Endodermal cell (in vitro differentiated cells): ENCODE data around the gene CYP46A1. TPM values are rescaled to one million over a fixed set of nuclear protein-coding genes. Genes with fewer than 3 reads are reported as not detected.

ENCODE experiments used
- DNase-seq: peaks from one replicate; pipeline ENCODE4 v3.0.0-alpha.2; 2017
- H3K27ac ChIP-seq: 2 replicates; pipeline ENCODE4 v1.5.1; 2013; ENCODE audit warnings: mild to moderate bottlenecking, low read depth, low read length, moderate library complexity
- H3K27me3 ChIP-seq: 2 replicates; pipeline ENCODE4 v1.6.1; 2013; ENCODE audit warnings: mild to moderate bottlenecking, low read length, moderate library complexity; ENCODE audit not compliant: insufficient read depth, control insufficient read depth, poor library complexity, severe bottlenecking
- H3K36me3 ChIP-seq: 2 replicates; pipeline ENCODE4 v1.7.0; 2013; ENCODE audit warnings: mild to moderate bottlenecking, low read length, moderate library complexity; ENCODE audit not compliant: control insufficient read depth, insufficient read depth
- H3K4me1 ChIP-seq: one replicate; pipeline ENCODE4 v1.7.0; 2013; ENCODE audit warnings: low read length; ENCODE audit not compliant: control insufficient read depth, insufficient read depth
- H3K4me3 ChIP-seq: 2 replicates; pipeline ENCODE4 v1.5.1; 2013; ENCODE audit warnings: mild to moderate bottlenecking, low read length, moderate library complexity
- H3K9ac ChIP-seq: 2 replicates; pipeline ENCODE4 v1.6.1; 2013; ENCODE audit warnings: mild to moderate bottlenecking, low read length, moderate library complexity; ENCODE audit not compliant: poor library complexity, severe bottlenecking; ENCODE audit errors: extremely low read depth
- H3K9me3 ChIP-seq: 2 replicates; pipeline ENCODE4 v1.6.1; 2013; ENCODE audit warnings: mild to moderate bottlenecking, low read length, moderate library complexity; ENCODE audit not compliant: control insufficient read depth
- H3K27ac Mint-ChIP-seq: 2 replicates; pipeline ENCODE4 v1.8.0; 2020; ENCODE audit warnings: mixed read lengths
- H3K27me3 Mint-ChIP-seq: 2 replicates; pipeline ENCODE4 v1.8.0; 2021; ENCODE audit warnings: mild to moderate bottlenecking, mixed read lengths; ENCODE audit not compliant: insufficient read depth
- H3K36me3 Mint-ChIP-seq: 2 replicates; pipeline ENCODE4 v1.8.0; 2020; ENCODE audit warnings: low read depth, mixed read lengths
- H3K4me1 Mint-ChIP-seq: 2 replicates; pipeline ENCODE4 v1.8.0; 2020; ENCODE audit warnings: mixed read lengths
- H3K4me3 Mint-ChIP-seq: 2 replicates; pipeline ENCODE4 v1.8.0; 2020; ENCODE audit warnings: mild to moderate bottlenecking, moderate library complexity, mixed read lengths
- H3K9me3 Mint-ChIP-seq: 2 replicates; pipeline ENCODE4 v1.8.0; 2020; ENCODE audit warnings: mild to moderate bottlenecking, mixed read lengths
- CTCF ChIP-seq: fragments of 200-600 bp; sonication (generic); conservative IDR thresholded peaks from 2 replicates; pipeline ENCODE4 v1.5.0; 2021; ENCODE audit warnings: antibody characterized with exemption, mild to moderate bottlenecking
- WGBS, 2 experiments: methylation state at CpG; one replicate each; pipeline versions ENCODE4 v1.1.5 to v1.1.7; 2013; ENCODE audit warnings: missing lambda C conversion rate in 2 of 2, mixed read lengths in 1 of 2; ENCODE audit not compliant: insufficient coverage in 1 of 2, insufficient read length in 1 of 2; 5-methylcytosine and 5-hydroxymethylcytosine counted together
- total RNA-seq, 2 donors: library from RNA; stranded (reverse); fragmentation: NEBNext Ultra II Directional in 1 of 2; extraction: Animal tissue kit (Norgen Biotek cat#: 25700) in 1 of 2; gene quantifications; 2 replicates in 1 of 2; 3 replicates in 1 of 2; pipeline ENCODE4 v1.2.1, GENCODE V29; 2021

CYP46A1 gene
- total RNA-seq, 2 donors from 2014 or later: 0.55 to 0.57 TPM

DNA sequence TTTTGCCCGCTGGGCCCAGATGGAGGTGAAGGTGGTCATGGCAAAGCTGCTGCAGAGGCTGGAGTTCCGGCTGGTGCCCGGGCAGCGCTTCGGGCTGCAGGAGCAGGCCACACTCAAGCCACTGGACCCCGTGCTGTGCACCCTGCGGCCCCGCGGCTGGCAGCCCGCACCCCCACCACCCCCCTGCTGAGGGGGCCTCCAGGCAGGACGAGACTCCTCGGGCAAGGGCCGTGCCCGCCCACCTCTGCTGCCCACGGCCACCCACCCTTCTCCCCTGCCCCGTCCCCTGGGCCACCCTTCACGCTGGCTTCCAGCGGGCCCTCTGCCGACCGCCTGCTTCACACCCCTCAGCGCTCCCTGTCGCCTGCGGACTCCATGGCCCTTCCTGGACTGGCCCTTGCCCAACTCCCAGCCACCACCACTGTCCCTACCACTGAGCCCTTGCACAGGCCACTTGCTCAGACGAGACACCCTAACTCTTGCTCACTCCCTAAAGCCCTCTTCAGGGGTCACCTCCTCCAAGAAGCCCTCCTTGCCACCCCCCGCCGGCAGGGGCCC is 42.5 kb downstream of the CYP46A1 start:
- WGBS, 2 experiments: 89% methylated on average over 5 to 26 of the region's 26 CpGs
- Mint-ChIP-seq H3K4me1 (peaks cover 4% of the 10 kb centered on the region), H3K4me3 (no peak overlapping the region)

GRCh38 chr14:99727096-99727870 is 43.2 kb downstream of the CYP46A1 start:
- no peak overlapping the region for H3K27ac ChIP-seq
- H3K4me1 Mint-ChIP-seq: peaks cover 4% of the 10 kb centered on the region
- peaks cover 5% of the 10 kb centered on the region for H3K4me1 ChIP-seq
- no peak overlapping the region for H3K27ac Mint-ChIP-seq
- no peaks in the 10 kb centered on the region for H3K27me3 ChIP-seq
- 94 to 97% methylated on average over 18 to 25 of the region's 25 CpGs for WGBS, 2 experiments
- peak; percentile 27 for DNase-seq
- peaks cover 14% of the 10 kb centered on the region for H3K27me3 Mint-ChIP-seq
- H3K36me3 ChIP-seq: no peaks in the 10 kb centered on the region
- no peak overlapping the region for H3K9ac ChIP-seq
- no peak overlapping the region for H3K4me3 Mint-ChIP-seq
- H3K4me3 ChIP-seq: no peak overlapping the region
- H3K9me3 Mint-ChIP-seq: no peaks in the 10 kb centered on the region
- no peak for TF ChIP-seq CTCF
- H3K36me3 Mint-ChIP-seq: no peaks in the 10 kb centered on the region
- no peaks in the 10 kb centered on the region for H3K9me3 ChIP-seq

More for the DNA sequence above, 42.5 kb downstream of the CYP46A1 start:
- no peaks in the 10 kb centered on the region for H3K36me3 ChIP-seq
- H3K27me3 ChIP-seq: no peaks in the 10 kb centered on the region
- peaks cover 5% of the 10 kb centered on the region for H3K4me1 ChIP-seq
- H3K27ac Mint-ChIP-seq: no peak overlapping the region
- H3K9me3 Mint-ChIP-seq: no peaks in the 10 kb centered on the region
- peak; percentile 40 for DNase-seq
- H3K36me3 Mint-ChIP-seq: no peaks in the 10 kb centered on the region
- no peak overlapping the region for H3K9ac ChIP-seq
- H3K4me3 ChIP-seq: no peak overlapping the region
- no peak for TF ChIP-seq CTCF
- peaks cover 14% of the 10 kb centered on the region for H3K27me3 Mint-ChIP-seq
- H3K27ac ChIP-seq: no peak overlapping the region
- H3K9me3 ChIP-seq: no peaks in the 10 kb centered on the region

DNA sequence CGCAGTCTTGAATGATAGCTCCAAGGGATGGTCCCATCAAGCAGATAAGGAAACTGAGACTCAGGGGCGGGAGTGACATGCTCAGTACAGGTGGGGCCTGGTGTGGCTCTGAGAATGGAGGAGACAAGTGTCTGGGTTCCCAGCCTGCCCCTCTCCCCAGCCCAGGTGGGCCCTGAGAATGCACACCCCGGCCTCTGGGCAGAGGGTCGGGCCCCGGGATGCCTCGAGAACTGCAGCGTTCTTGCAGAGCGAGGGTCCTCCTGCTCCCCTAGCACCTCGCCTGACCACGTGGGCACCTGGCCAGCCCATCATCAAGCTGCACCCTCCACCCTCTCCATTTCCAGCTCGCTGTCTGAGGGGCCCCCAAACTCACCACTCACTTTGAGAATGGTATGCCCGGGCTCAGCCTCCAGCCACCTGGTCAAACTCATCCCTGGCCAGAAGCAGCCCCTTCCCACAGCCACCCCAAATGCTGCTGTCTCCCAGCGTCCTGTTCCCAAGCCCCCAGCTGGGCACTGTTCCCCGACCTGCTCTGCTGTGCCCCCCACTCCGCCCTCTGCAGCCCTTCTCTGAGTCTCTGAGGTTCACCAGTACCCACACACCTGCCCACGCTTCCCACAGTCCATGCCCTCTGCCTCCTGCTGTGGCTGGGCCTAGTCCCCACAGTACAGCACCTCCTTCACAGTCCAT is 44.3 kb downstream of the CYP46A1 start:
- no peaks in the 10 kb centered on the region for H3K36me3 Mint-ChIP-seq
- DNase-seq: peak; percentile 37
- H3K4me3 ChIP-seq: no peak overlapping the region
- H3K4me1 ChIP-seq: peaks cover 5% of the 10 kb centered on the region
- no peaks in the 10 kb centered on the region for H3K36me3 ChIP-seq
- peaks cover 16% of the 10 kb centered on the region for H3K27me3 Mint-ChIP-seq
- no peaks in the 10 kb centered on the region for H3K9me3 Mint-ChIP-seq
- TF ChIP-seq CTCF: no peak
- H3K9me3 ChIP-seq: no peaks in the 10 kb centered on the region
- no peaks in the 10 kb centered on the region for H3K27me3 ChIP-seq
- H3K9ac ChIP-seq: no peak overlapping the region
- no peak overlapping the region for H3K27ac Mint-ChIP-seq
- H3K4me1 Mint-ChIP-seq: peaks cover 4% of the 10 kb centered on the region
- H3K27ac ChIP-seq: no peak overlapping the region
- WGBS, 2 experiments: 86 to 100% methylated on average over 2 to 16 of the region's 16 CpGs
- no peak overlapping the region for H3K4me3 Mint-ChIP-seq
